K562 (cell line): ENCODE results near the gene TRAIP. TPM values are rescaled to one million over a fixed set of nuclear protein-coding genes. Genes with fewer than 3 reads are reported as not detected.

Experiments used
- ATAC-seq: fragments of 200-7000 bp; cut with Tn5 transposase; 3 replicates; pipeline ENCODE4 v1.9.1; 2020; ENCODE audit warnings: moderate library complexity
- BruUV-seq: library from RNA; stranded (reverse); fragments of 400-500 nt; replicated peaks from 2 replicates; lab custom pipeline; 2021; lab: Mats Ljungman, UMichigan
- CTCF ChIA-PET: fragments of 300-600 bp; formaldehyde crosslinking; extraction: SDS; loops from one replicate; lab custom pipeline; 2021; ENCODE audit warnings: low intra/inter-chr PET ratio; lab: Yijun Ruan, JAX
- POLR2A ChIA-PET: fragments of 300-600, 350-650 bp; sonication (Branson Sonifier 250); formaldehyde crosslinking; extraction: SDS; loops from one replicate; lab custom pipeline; 2021; ENCODE audit warnings: antibody characterized with exemption, inconsistent platforms; lab: Yijun Ruan, JAX
- DNase-seq, 4 experiments: peaks; one replicate each; pipeline versions ENCODE4 v3.0.0 to v3.0.0-alpha.2; 2011 to 2018; ENCODE audit warnings: low spot score in 3 of 4, mixed read lengths in 3 of 4; ENCODE audit errors: extremely low read depth in 1 of 4
- FAIRE-seq: peaks from 2 replicates; lab custom pipeline; 2011; peaks lifted over from hg19 to GRCh38; lab: Jason Lieb, UNC
- H2AFZ ChIP-seq: 2 replicates; pipeline ENCODE4 v1.6.0; 2011; ENCODE audit warnings: low read depth, low read length, control low read depth, inconsistent platforms
- H3K27ac ChIP-seq: fragments of 200-600 bp; 3 replicates; pipeline ENCODE4 v1.8.0; 2011; ENCODE audit warnings: low read depth, mild to moderate bottlenecking, control low read depth, inconsistent platforms, low read length, moderate library complexity, mixed read lengths; ENCODE audit errors: extremely low read depth
- H3K27me3 ChIP-seq, 2 experiments: fragments of 300-600 bp in 1 of 2; 2 replicates in 1 of 2; 3 replicates in 1 of 2; pipeline versions ENCODE4 v1.6.0 to v1.8.0; 2011; ENCODE audit warnings: inconsistent platforms in 2 of 2, low read length in 2 of 2, mild to moderate bottlenecking in 1 of 2, mixed read lengths in 1 of 2, moderate library complexity in 1 of 2; ENCODE audit not compliant: control insufficient read depth in 2 of 2, insufficient read depth in 2 of 2
- H3K36me3 ChIP-seq: fragments of 300-600 bp; 3 replicates; pipeline ENCODE4 v1.8.0; 2011; ENCODE audit warnings: mild to moderate bottlenecking, low read length, inconsistent platforms; ENCODE audit not compliant: control insufficient read depth, insufficient read depth
- H3K4me1 ChIP-seq, 2 experiments: fragments of 200-600 bp in 1 of 2; replicated peaks in 1 of 2; 2 replicates in 1 of 2; 3 replicates in 1 of 2; pipeline versions ENCODE4 v1.5.1 to v1.8.0; 2011; ENCODE audit warnings: inconsistent platforms in 2 of 2, low read length in 2 of 2, mild to moderate bottlenecking in 1 of 2, mixed read lengths in 1 of 2, moderate library complexity in 1 of 2; ENCODE audit not compliant: control insufficient read depth in 2 of 2, insufficient read depth in 2 of 2
- H3K4me2 ChIP-seq: 2 replicates; pipeline ENCODE4 v1.6.1; 2011; ENCODE audit warnings: low read length, control low read depth, inconsistent platforms, mixed read lengths; ENCODE audit not compliant: insufficient read depth
- H3K4me3 ChIP-seq: fragments of 200-600 bp; sonication (generic), shearing (Covaris generic); 2 replicates; pipeline ENCODE4 v1.5.1; 2016; ENCODE audit warnings: control low read depth, inconsistent platforms
- H3K79me2 ChIP-seq: fragments of 200-600 bp; 3 replicates; pipeline ENCODE4 v1.8.0; 2011; ENCODE audit warnings: low read length, inconsistent platforms; ENCODE audit not compliant: control insufficient read depth, insufficient read depth
- H3K9ac ChIP-seq, 2 experiments: 2 replicates each; pipeline versions ENCODE4 v1.6.0 to v1.6.1; 2011; ENCODE audit warnings: low read depth in 2 of 2, low read length in 2 of 2, control low read depth in 1 of 2, inconsistent platforms in 1 of 2, mild to moderate bottlenecking in 1 of 2, mixed read lengths in 1 of 2; ENCODE audit not compliant: insufficient read depth in 1 of 2
- H3K9me1 ChIP-seq: one replicate; pipeline ENCODE4 v1.6.0; 2011; ENCODE audit warnings: inconsistent platforms, mild to moderate bottlenecking, low read length, moderate library complexity; ENCODE audit not compliant: control insufficient read depth, insufficient read depth
- H3K9me3 ChIP-seq: replicated peaks from 2 replicates; pipeline ENCODE4 v1.5.1; 2011; ENCODE audit warnings: low read depth, low read length, inconsistent platforms; ENCODE audit not compliant: control insufficient read depth, insufficient read depth
- H4K20me1 ChIP-seq: replicated peaks from 2 replicates; pipeline ENCODE4 v1.6.1; 2011; ENCODE audit warnings: low read length, inconsistent platforms, mixed read lengths; ENCODE audit not compliant: control insufficient read depth, insufficient read depth
- CBX3 ChIP-seq, 2 experiments: IDR thresholded peaks; 1 replicate in 1 of 2; 2 replicates in 1 of 2; pipeline ENCODE4 v1.6.1; 2012; ENCODE audit warnings: inconsistent platforms in 2 of 2, low read length in 2 of 2, borderline replicate concordance in 1 of 2, control low read depth in 1 of 2
- FOXK1 ChIP-seq: sonication (generic); formaldehyde crosslinking; IDR thresholded peaks from 2 replicates; pipeline ENCODE4 v1.8.0; 2022; ENCODE audit warnings: missing genetic modification reagents, mild to moderate bottlenecking, borderline replicate concordance
- GATAD2A ChIP-seq: fragments of 450-650 bp; IDR thresholded peaks from 2 replicates; pipeline ENCODE4 v1.6.1; 2017
- HOXB6 ChIP-seq: fragments of 250-450 bp; sonication (Bioruptor Pico); IDR thresholded peaks from 2 replicates; pipeline ENCODE4 v1.5.1; 2022; ENCODE audit warnings: mild to moderate bottlenecking, borderline replicate concordance
- TAL1 ChIP-seq: fragments of 450-650 bp; IDR thresholded peaks from 2 replicates; pipeline ENCODE4 v1.6.1; 2016; ENCODE audit warnings: mild to moderate bottlenecking
- TGIF2 ChIP-seq: sonication (generic); formaldehyde crosslinking; IDR thresholded peaks from 2 replicates; pipeline ENCODE4 v1.8.1; 2022; ENCODE audit warnings: mild to moderate bottlenecking, missing genetic modification reagents, moderate library complexity
- WGBS: fragments of 100-300 bp; shearing (Covaris generic); methylation state at CpG from one replicate; pipeline ENCODE4 v1.1.6; 2016; ENCODE audit warnings: low coverage, mixed read lengths; ENCODE audit not compliant: insufficient coverage; ENCODE audit errors: missing lambda C conversion rate; 5-methylcytosine and 5-hydroxymethylcytosine counted together
- in situ Hi-C: fragments of 300-500 bp; cut with MboI; formaldehyde crosslinking; loops from 4 replicates; pipeline ENCODE4 v1.15.0; 2018; ENCODE audit warnings: inconsistent platforms, mixed read lengths
- intact Hi-C: fragments of 100-400 bp; cut with micrococcal nuclease; formaldehyde crosslinking; loops from 2 replicates; pipeline ENCODE4 v1.14.2; 2022
- polyA plus RNA-seq, 8 experiments: library from polyadenylated mRNA; depleted of rRNA in 4 of 8; stranded (reverse) in 5 of 8; unstranded in 3 of 8; fragments of >200 nt; fragmentation: Nextera tagmentation in 2 of 8; fragmentation: Illumina TruSeq in 1 of 8; extraction: Ambion mirVana in 2 of 8; extraction: Trizol in 1 of 8; gene quantifications; 2 replicates each; pipeline versions ENCODE4 v1.2.1 to v1.2.3, GENCODE V29; 2011 to 2014; ENCODE audit warnings: inconsistent platforms in 1 of 8, missing spikeins in 1 of 8
- total RNA-seq, 7 experiments: library from RNA; depleted of rRNA in 6 of 7; stranded (reverse); fragments of >200 nt in 6 of 7; fragmentation: Illumina TruSeq in 2 of 7; extraction: Trizol in 2 of 7; gene quantifications; 2 replicates each; pipeline versions ENCODE4 v1.2.1 to v1.2.3, GENCODE V29; 2011 to 2021; ENCODE audit warnings: low replicate concordance in 1 of 7
- TF ChIP-seq, protein P1 (sequence below): sonication (generic); formaldehyde crosslinking; IDR thresholded peaks from 2 replicates; pipeline ENCODE4 v1.8.0; 2022; ENCODE audit warnings: mild to moderate bottlenecking, missing genetic modification reagents
- TF ChIP-seq, protein P2 (sequence below): fragments of 200-400 bp; formaldehyde crosslinking; IDR thresholded peaks from 2 replicates; pipeline ENCODE4 v1.6.1; 2017; ENCODE audit warnings: mild to moderate bottlenecking, low read depth, low read length, moderate library complexity

Gene TRAIP
- total and polyA plus RNA-seq, 9 of the 15 experiments (the other 6 are each of a cell fraction or from before 2014, with no cell fraction given), result 14.3 to 38.6 (median 21.2) TPM

DNA sequence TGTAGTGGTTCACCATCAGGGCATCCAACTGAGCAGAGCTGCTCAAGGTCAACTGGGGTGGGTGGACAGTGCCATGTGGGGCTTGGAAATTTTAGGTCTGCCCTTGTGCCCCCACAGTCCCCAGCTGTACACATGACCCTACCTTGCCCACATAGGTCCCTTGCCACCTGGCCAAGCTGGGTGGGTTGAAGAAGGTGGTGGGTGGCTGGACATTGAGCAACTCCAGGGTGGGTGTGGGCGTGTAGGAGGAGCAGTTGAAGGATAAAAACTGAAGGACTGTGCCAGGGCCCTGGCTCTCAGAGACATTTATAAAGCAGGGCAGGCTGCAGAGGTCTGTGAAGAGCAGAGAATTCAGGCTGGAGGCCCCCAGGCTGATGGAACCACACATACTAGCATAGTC, 57.3 kb downstream of the TRAIP start:
- no peak for ATAC-seq
- POLR2A ChIA-PET, result interaction anchor here (0.5 kb wide), 1 partner anchor 141 kb away, joined by 3 read pairs; the partner anchor contains the start of gene RBM6

More for the DNA sequence above, 57.3 kb downstream of the TRAIP start:
- H3K9me1 ChIP-seq, result peaks cover 4% of the 10 kb centered on the region
- in situ Hi-C loops (no loop called here), intact Hi-C loops (no loop called here)
- no peaks in the 10 kb centered on the region for H3K27me3 ChIP-seq
- H3K4me1 ChIP-seq, result peaks cover 7 to 27% of the 10 kb centered on the region in 2 experiments; a peak in 3 of 5 replicates
- peak overlapping the region; percentile 32; the same call in 1 of the 2 replicates for H2AFZ ChIP-seq
- peaks cover 9% of the 10 kb centered on the region; the same call in 2 of the 3 replicates for H3K79me2 ChIP-seq
- DNase-seq, result no peak
- BruUV-seq, result no TSS peak
- H3K4me3 ChIP-seq, result no peak overlapping the region
- no peaks in the 10 kb centered on the region for H3K36me3 ChIP-seq
- H3K4me2 ChIP-seq, result no peak overlapping the region
- WGBS, result 22% methylated on average over 1 of the region's 1 CpG
- CTCF ChIA-PET, result no interaction called here
- H3K27ac ChIP-seq, result no peak overlapping the region
- H4K20me1 ChIP-seq, result no peaks in the 10 kb centered on the region
- no peak for FAIRE-seq
- H3K9me3 ChIP-seq, result no peaks in the 10 kb centered on the region
- H3K9ac ChIP-seq, result 0 out of 4 replicates have a peak overlapping the region, but pooled peaks of 1 of the 2 experiments have one; percentile 55
- TF ChIP-seq FOXK1, result no peak
- TF ChIP-seq, protein P1, sequence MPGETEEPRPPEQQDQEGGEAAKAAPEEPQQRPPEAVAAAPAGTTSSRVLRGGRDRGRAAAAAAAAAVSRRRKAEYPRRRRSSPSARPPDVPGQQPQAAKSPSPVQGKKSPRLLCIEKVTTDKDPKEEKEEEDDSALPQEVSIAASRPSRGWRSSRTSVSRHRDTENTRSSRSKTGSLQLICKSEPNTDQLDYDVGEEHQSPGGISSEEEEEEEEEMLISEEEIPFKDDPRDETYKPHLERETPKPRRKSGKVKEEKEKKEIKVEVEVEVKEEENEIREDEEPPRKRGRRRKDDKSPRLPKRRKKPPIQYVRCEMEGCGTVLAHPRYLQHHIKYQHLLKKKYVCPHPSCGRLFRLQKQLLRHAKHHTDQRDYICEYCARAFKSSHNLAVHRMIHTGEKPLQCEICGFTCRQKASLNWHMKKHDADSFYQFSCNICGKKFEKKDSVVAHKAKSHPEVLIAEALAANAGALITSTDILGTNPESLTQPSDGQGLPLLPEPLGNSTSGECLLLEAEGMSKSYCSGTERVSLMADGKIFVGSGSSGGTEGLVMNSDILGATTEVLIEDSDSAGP (CRISPR knock-in tag), result no peak
- no peak for TF ChIP-seq TAL1
- no peak for TF ChIP-seq TGIF2
- TF ChIP-seq HOXB6 (CRISPR knock-in tag), result no peak
- no peak for TF ChIP-seq GATAD2A
- TF ChIP-seq CBX3 (IDR thresholded peaks at IDR 0.05; ENCODE audit: borderline replicate concordance in 1 of 2, low read length in 2 of 2), result no peak
- TF ChIP-seq, protein P2, sequence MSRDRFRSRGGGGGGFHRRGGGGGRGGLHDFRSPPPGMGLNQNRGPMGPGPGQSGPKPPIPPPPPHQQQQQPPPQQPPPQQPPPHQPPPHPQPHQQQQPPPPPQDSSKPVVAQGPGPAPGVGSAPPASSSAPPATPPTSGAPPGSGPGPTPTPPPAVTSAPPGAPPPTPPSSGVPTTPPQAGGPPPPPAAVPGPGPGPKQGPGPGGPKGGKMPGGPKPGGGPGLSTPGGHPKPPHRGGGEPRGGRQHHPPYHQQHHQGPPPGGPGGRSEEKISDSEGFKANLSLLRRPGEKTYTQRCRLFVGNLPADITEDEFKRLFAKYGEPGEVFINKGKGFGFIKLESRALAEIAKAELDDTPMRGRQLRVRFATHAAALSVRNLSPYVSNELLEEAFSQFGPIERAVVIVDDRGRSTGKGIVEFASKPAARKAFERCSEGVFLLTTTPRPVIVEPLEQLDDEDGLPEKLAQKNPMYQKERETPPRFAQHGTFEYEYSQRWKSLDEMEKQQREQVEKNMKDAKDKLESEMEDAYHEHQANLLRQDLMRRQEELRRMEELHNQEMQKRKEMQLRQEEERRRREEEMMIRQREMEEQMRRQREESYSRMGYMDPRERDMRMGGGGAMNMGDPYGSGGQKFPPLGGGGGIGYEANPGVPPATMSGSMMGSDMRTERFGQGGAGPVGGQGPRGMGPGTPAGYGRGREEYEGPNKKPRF, result no peak
- TF ChIP-seq, all 486 proteins: peak for 0
